Measurements from ENCODE around the gene CD83. TPM values are rescaled to one million over a fixed set of nuclear protein-coding genes. Genes with fewer than 3 reads are reported as not detected.
"Not testable (repeated sequence)": the region's sequence is repeated elsewhere in the genome, so short reads cannot be mapped to it uniquely, and the experiment has no call there.

Gene CD83
- 10 to 100 TPM; 10.5 to 11.5 TPM for total RNA-seq

GRCh38 chr6:14117158-14118090, at the start of gene CD83:
CD83 (plus strand) TSS chr6:14117772; CDS start chr6:14117812, 40 bp downstream.
- Mint-ChIP-seq H3K9me3 (peaks cover 2% of the 10 kb centered on the region), H3K27me3 (peaks cover 2% of the 10 kb centered on the region), H3K4me1 (peaks cover 27% of the 10 kb centered on the region), H3K4me3 (peak within 1 kb of the TSS; percentile 98), H3K36me3 (peaks cover 24% of the 10 kb centered on the region), H3K27ac (peak within 1 kb of the TSS; percentile 98)
- POLR2A ChIA-PET: no interaction called here
- ATAC-seq (ENCODE audit: low read depth) (peak; percentile 96), DNase-seq (peak; percentile 86)

GRCh38 chr6:14068133-14068532, 49.4 kb upstream of the CD83 start:
- no peak for ATAC-seq (ENCODE audit: low read depth)
- Mint-ChIP-seq H3K4me1 (peaks cover 13% of the 10 kb centered on the region), H3K36me3 (no peaks in the 10 kb centered on the region), H3K4me3 (no peak overlapping the region), H3K27me3 (peaks cover 7% of the 10 kb centered on the region), H3K9me3 (no peaks in the 10 kb centered on the region), H3K27ac (no peak overlapping the region)
- POLR2A ChIA-PET: interaction anchor here (1.0 kb wide), 1 partner anchor 279 kb away, joined by 3 read pairs; no protein-coding TSS in a partner anchor
- no peak for DNase-seq

- Mint-ChIP-seq H3K27me3 (peaks cover 3% of the 10 kb centered on the region), H3K4me1 (peaks cover 13% of the 10 kb centered on the region), H3K9me3 (no peaks in the 10 kb centered on the region), H3K4me3 (no peak overlapping the region), H3K27ac (no peak overlapping the region), H3K36me3 (no peaks in the 10 kb centered on the region)
- no peak for DNase-seq
- no peak for ATAC-seq (ENCODE audit: low read depth)
- POLR2A ChIA-PET: interaction anchor here (1.0 kb wide), 1 partner anchor 279 kb away, joined by 3 read pairs; no protein-coding TSS in a partner anchor
Measured at GRCh38 chr6:14068623-14069022, 48.9 kb upstream of the CD83 start.

- H3K9me3 Mint-ChIP-seq: no peaks in the 10 kb centered on the region
- H3K27ac Mint-ChIP-seq: no peak overlapping the region
- DNase-seq: no peak
- H3K4me3 Mint-ChIP-seq: no peak overlapping the region
- POLR2A ChIA-PET: no interaction called here
- peaks cover 2% of the 10 kb centered on the region for H3K27me3 Mint-ChIP-seq
- no peaks in the 10 kb centered on the region for H3K36me3 Mint-ChIP-seq
- no peak for ATAC-seq (ENCODE audit: low read depth)
- H3K4me1 Mint-ChIP-seq: peaks cover 25% of the 10 kb centered on the region
Measured at GRCh38 chr6:14070457-14070856, 47.1 kb upstream of the CD83 start.

- Mint-ChIP-seq H3K27me3 (no peaks in the 10 kb centered on the region), H3K36me3 (no peaks in the 10 kb centered on the region), H3K9me3 (no peaks in the 10 kb centered on the region), H3K4me1 (peaks cover 22% of the 10 kb centered on the region), H3K27ac (no peak overlapping the region), H3K4me3 (no peak overlapping the region)
- DNase-seq (no peak), ATAC-seq (ENCODE audit: low read depth) (no peak)
- POLR2A ChIA-PET: no interaction called here
Measured at GRCh38 chr6:14072084-14072483, 45.5 kb upstream of the CD83 start.

- H3K36me3 Mint-ChIP-seq; POLR2A ChIA-PET; ATAC-seq (ENCODE audit: low read depth); H3K4me3 Mint-ChIP-seq; DNase-seq; H3K9me3 Mint-ChIP-seq; H3K27me3 Mint-ChIP-seq: not testable (repeated sequence)
- H3K27ac Mint-ChIP-seq: peak overlapping the region; percentile 67
- peaks cover 18% of the 10 kb centered on the region for H3K4me1 Mint-ChIP-seq
Measured at GRCh38 chr6:14073561-14074354, 43.8 kb upstream of the CD83 start.

GRCh38 chr6:14074476-14075094, 43.0 kb upstream of the CD83 start:
- ATAC-seq (ENCODE audit: low read depth): no peak

GRCh38 chr6:14075095-14075503, 42.5 kb upstream of the CD83 start:
- Mint-ChIP-seq H3K4me1 (peaks cover 18% of the 10 kb centered on the region), H3K36me3 (no peaks in the 10 kb centered on the region), H3K27ac (peak overlapping the region; percentile 85), H3K9me3 (no peaks in the 10 kb centered on the region), H3K4me3 (peak overlapping the region; percentile 82), H3K27me3 (no peaks in the 10 kb centered on the region)
- POLR2A ChIA-PET: no interaction called here
- ATAC-seq (ENCODE audit: low read depth) (peak; percentile 87), DNase-seq (no peak)

More at GRCh38 chr6:14074476-14075094, 43.0 kb upstream of the CD83 start:
- peaks cover 18% of the 10 kb centered on the region for H3K4me1 Mint-ChIP-seq
- no peaks in the 10 kb centered on the region for H3K27me3 Mint-ChIP-seq
- H3K9me3 Mint-ChIP-seq: no peaks in the 10 kb centered on the region
- peak overlapping the region; percentile 85 for H3K27ac Mint-ChIP-seq
- no peaks in the 10 kb centered on the region for H3K36me3 Mint-ChIP-seq
- POLR2A ChIA-PET: interaction anchor here (0.6 kb wide), 1 partner anchor 8 kb away, joined by 4 read pairs; no protein-coding TSS in a partner anchor
- no peak for DNase-seq
- H3K4me3 Mint-ChIP-seq: peak overlapping the region; percentile 82

GRCh38 chr6:14077193-14077867, 40.2 kb upstream of the CD83 start:
- POLR2A ChIA-PET: no interaction called here
- Mint-ChIP-seq H3K36me3 (no peaks in the 10 kb centered on the region), H3K27ac (no peak overlapping the region), H3K4me3 (no peak overlapping the region), H3K4me1 (peaks cover 18% of the 10 kb centered on the region), H3K9me3 (no peaks in the 10 kb centered on the region), H3K27me3 (peaks cover 4% of the 10 kb centered on the region)
- DNase-seq: no peak
- ATAC-seq (ENCODE audit: low read depth): no peak

GRCh38 chr6:14079433-14079832, 38.1 kb upstream of the CD83 start:
- Mint-ChIP-seq H3K27ac (no peak overlapping the region), H3K27me3 (peaks cover 4% of the 10 kb centered on the region), H3K4me1 (peaks cover 15% of the 10 kb centered on the region), H3K36me3 (no peaks in the 10 kb centered on the region), H3K4me3 (no peak overlapping the region), H3K9me3 (no peaks in the 10 kb centered on the region)
- ATAC-seq (ENCODE audit: low read depth) (no peak), DNase-seq (no peak)
- POLR2A ChIA-PET: no interaction called here

GRCh38 chr6:14079971-14080370, 37.6 kb upstream of the CD83 start:
- H3K9me3 Mint-ChIP-seq: no peaks in the 10 kb centered on the region
- H3K36me3 Mint-ChIP-seq: no peaks in the 10 kb centered on the region
- DNase-seq (no peak), ATAC-seq (ENCODE audit: low read depth) (no peak)
- POLR2A ChIA-PET: no interaction called here
- peaks cover 10% of the 10 kb centered on the region for H3K4me1 Mint-ChIP-seq
- H3K27ac Mint-ChIP-seq: no peak overlapping the region
- peaks cover 4% of the 10 kb centered on the region for H3K27me3 Mint-ChIP-seq
- H3K4me3 Mint-ChIP-seq: no peak overlapping the region

GRCh38 chr6:14081126-14081525, 36.4 kb upstream of the CD83 start:
- no peaks in the 10 kb centered on the region for H3K36me3 Mint-ChIP-seq
- DNase-seq (no peak), ATAC-seq (ENCODE audit: low read depth) (no peak)
- no peaks in the 10 kb centered on the region for H3K9me3 Mint-ChIP-seq
- no peak overlapping the region for H3K27ac Mint-ChIP-seq
- no peak overlapping the region for H3K4me3 Mint-ChIP-seq
- POLR2A ChIA-PET: no interaction called here
- peaks cover 5% of the 10 kb centered on the region for H3K4me1 Mint-ChIP-seq
- peaks cover 4% of the 10 kb centered on the region for H3K27me3 Mint-ChIP-seq

GRCh38 chr6:14082771-14083170, 34.8 kb upstream of the CD83 start:
- no peaks in the 10 kb centered on the region for H3K4me1 Mint-ChIP-seq
- H3K9me3 Mint-ChIP-seq: no peaks in the 10 kb centered on the region
- POLR2A ChIA-PET: no interaction called here
- H3K27ac Mint-ChIP-seq: no peak overlapping the region
- H3K4me3 Mint-ChIP-seq: no peak overlapping the region
- H3K36me3 Mint-ChIP-seq: no peaks in the 10 kb centered on the region
- DNase-seq (no peak), ATAC-seq (ENCODE audit: low read depth) (no peak)
- H3K27me3 Mint-ChIP-seq: peaks cover 6% of the 10 kb centered on the region
